ENCODE measurements around the gene KCNQ1OT1. TPM values are rescaled to one million over a fixed set of nuclear protein-coding genes. Genes with fewer than 3 reads are reported as not detected.

KCNQ1OT1 gene
- total and polyA plus RNA-seq, 2 experiments from 2014 or later: 2.3 to 8.8 TPM

GRCh38 chr11:2589538-2589934 lies 110.3 kb downstream of the KCNQ1OT1 start:
- H3K27me3 ChIP-seq: peaks cover 13% of the 10 kb centered on the region
- no peak for DNase-seq (ENCODE audit: low read depth in 1 of 2, low spot score in 1 of 2)
- no peaks in the 10 kb centered on the region for H3K9me3 ChIP-seq (ENCODE audit: low read depth)
- H3K4me1 ChIP-seq (ENCODE audit: low read depth): no peaks in the 10 kb centered on the region
- H3K36me3 ChIP-seq: no peaks in the 10 kb centered on the region
- H3K27ac ChIP-seq: no peak overlapping the region
- TF ChIP-seq, protein P1, sequence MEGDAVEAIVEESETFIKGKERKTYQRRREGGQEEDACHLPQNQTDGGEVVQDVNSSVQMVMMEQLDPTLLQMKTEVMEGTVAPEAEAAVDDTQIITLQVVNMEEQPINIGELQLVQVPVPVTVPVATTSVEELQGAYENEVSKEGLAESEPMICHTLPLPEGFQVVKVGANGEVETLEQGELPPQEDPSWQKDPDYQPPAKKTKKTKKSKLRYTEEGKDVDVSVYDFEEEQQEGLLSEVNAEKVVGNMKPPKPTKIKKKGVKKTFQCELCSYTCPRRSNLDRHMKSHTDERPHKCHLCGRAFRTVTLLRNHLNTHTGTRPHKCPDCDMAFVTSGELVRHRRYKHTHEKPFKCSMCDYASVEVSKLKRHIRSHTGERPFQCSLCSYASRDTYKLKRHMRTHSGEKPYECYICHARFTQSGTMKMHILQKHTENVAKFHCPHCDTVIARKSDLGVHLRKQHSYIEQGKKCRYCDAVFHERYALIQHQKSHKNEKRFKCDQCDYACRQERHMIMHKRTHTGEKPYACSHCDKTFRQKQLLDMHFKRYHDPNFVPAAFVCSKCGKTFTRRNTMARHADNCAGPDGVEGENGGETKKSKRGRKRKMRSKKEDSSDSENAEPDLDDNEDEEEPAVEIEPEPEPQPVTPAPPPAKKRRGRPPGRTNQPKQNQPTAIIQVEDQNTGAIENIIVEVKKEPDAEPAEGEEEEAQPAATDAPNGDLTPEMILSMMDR (IDR thresholded peaks at IDR 0.05; ENCODE audit: low read depth, low read length): no peak
- no peak overlapping the region for H3K4me3 ChIP-seq

DNA sequence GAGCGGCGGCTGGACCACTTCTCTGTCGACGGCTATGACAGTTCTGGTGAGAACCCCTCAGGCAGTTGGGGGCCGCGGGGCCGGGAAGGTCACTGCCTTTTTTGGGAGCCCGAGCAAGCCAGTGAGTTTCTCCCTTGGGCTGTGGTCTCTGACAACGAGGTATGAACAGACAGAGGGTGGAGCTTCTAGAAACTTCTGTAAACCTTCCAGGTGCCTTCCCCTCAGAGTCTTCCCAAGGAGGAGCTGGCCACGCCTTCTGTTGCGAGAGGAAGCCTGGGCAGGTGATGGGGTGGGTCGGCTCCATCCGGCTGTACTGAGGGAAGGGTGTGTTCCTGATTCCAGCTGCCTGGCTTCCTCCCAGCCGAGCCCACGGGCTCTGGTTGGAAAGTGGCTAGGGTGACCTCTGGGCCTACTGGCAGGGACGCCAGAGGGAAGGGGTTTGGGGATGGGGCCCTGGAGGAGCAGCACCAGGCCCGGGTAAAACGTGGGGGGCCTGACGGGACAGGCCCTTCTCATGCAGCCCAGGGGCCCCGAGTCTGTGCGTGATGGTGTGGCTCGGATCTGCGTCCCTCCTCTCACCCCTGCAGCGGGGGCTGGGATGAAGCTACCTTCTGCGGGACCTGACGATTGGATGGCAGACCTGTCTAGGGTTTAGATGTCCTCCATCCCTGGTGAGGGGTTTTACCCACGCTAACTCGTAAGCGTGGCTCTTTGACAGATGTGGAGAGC lies 110.8 kb downstream of the KCNQ1OT1 start:
- Histone ChIP-seq H3K4me1 (ENCODE audit: low read depth) (no peaks in the 10 kb centered on the region), H3K27me3 (peaks cover 13% of the 10 kb centered on the region), H3K9me3 (ENCODE audit: low read depth) (no peaks in the 10 kb centered on the region), H3K27ac (no peak overlapping the region), H3K36me3 (no peaks in the 10 kb centered on the region), H3K4me3 (no peak overlapping the region)
- TF ChIP-seq, protein P1 (IDR thresholded peaks at IDR 0.05; ENCODE audit: low read depth, low read length): no peak
- DNase-seq (ENCODE audit: low read depth in 1 of 2, low spot score in 1 of 2): no peak

DNA sequence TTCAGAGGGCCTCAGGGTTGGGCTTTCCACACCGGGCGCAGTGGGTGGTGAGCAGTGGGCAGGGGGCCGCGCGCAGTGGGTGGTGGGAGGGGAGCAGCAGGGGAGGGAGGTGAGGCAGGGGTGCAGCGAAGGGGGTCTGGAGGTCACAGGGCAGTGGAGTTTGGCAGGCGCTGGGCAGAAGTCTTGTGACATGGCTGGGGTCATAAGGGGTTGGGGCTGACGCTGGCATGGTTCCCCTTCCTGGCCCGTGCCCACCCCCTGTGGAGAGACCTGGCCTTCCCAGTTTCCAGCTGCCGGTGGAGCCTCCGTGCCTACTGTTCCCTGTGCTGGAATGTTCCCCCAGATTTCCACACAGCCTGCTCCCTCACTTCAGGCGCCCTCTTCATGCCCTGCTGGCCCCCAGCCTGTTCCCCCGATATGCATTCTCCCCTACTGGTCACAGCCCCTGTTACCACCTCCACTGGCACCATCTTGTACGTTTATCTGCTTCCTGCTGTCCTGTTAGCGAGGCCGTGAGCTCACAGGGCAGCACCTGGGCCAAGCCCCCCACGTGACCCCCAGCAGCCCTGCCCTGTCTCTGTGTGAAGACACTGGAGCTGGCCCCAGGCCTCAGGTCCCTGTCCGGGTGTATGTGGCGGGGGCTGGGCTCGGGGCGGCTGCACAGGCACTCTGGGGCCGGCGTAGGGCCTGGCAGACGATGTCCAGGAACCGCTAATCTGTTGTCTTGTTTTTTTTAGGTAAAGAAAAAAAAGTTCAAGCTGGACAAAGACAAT lies 111.6 kb downstream of the KCNQ1OT1 start:
- H3K36me3 ChIP-seq: no peaks in the 10 kb centered on the region
- no peaks in the 10 kb centered on the region for H3K4me1 ChIP-seq (ENCODE audit: low read depth)
- no peaks in the 10 kb centered on the region for H3K9me3 ChIP-seq (ENCODE audit: low read depth)
- peaks cover 13% of the 10 kb centered on the region for H3K27me3 ChIP-seq
- no peak overlapping the region for H3K4me3 ChIP-seq
- H3K27ac ChIP-seq: no peak overlapping the region
- no peak for DNase-seq (ENCODE audit: low read depth in 1 of 2, low spot score in 1 of 2)
- TF ChIP-seq, protein P1 (IDR thresholded peaks at IDR 0.05; ENCODE audit: low read depth, low read length): no peak

DNA sequence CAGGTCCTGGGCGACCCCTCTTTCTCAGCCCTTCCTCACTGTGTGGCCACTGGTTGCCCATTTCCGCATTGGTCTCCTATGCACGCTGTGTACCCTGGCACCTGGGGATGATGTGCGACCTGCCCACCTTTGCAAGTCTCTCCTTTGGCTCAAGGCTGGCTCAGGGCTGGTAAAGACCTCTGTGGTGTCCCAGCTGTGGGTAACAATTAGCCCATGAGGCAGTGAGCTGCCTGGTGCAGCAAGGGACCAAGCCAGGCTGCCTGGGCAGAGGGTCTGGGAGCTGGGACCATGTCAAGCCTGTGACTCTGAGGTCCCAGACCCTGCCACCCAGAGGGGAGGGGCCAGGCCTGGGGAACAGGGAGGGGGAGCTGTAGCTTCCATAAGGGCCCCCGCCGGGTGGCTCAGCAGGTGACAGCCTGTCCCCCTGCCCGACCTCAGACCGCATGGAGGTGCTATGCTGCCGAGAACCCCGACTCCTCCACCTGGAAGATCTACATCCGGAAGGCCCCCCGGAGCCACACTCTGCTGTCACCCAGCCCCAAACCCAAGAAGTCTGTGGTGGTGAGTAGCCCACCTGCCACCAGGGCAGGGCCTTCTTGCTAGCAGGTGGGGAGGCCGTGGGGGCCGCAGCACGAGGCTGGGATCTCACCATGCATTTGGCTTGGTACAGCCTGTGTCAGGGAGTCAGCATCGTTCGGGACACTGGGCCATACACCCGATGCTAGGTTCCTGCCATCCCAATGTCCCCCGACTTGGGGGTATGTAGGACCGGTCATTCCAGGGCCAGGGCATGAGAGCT lies 112.5 kb downstream of the KCNQ1OT1 start:
- DNase-seq (ENCODE audit: low read depth in 1 of 2, low spot score in 1 of 2): no peak
- H3K9me3 ChIP-seq (ENCODE audit: low read depth): no peaks in the 10 kb centered on the region
- H3K36me3 ChIP-seq: no peaks in the 10 kb centered on the region
- H3K27ac ChIP-seq: no peak overlapping the region
- peaks cover 7% of the 10 kb centered on the region for H3K27me3 ChIP-seq
- H3K4me3 ChIP-seq: no peak overlapping the region
- TF ChIP-seq, protein P1 (IDR thresholded peaks at IDR 0.05; ENCODE audit: low read depth, low read length): no peak
- no peaks in the 10 kb centered on the region for H3K4me1 ChIP-seq (ENCODE audit: low read depth)

- Histone ChIP-seq H3K27ac (no peak overlapping the region), H3K27me3 (peaks cover 7% of the 10 kb centered on the region), H3K9me3 (ENCODE audit: low read depth) (no peaks in the 10 kb centered on the region), H3K4me3 (no peak overlapping the region), H3K4me1 (ENCODE audit: low read depth) (no peaks in the 10 kb centered on the region), H3K36me3 (no peaks in the 10 kb centered on the region)
- DNase-seq (ENCODE audit: low read depth in 1 of 2, low spot score in 1 of 2): no peak
- TF ChIP-seq, protein P1 (IDR thresholded peaks at IDR 0.05; ENCODE audit: low read depth, low read length): no peak
These were observed 113.0 kb downstream of the KCNQ1OT1 start for GRCh38 chr11:2586793-2587131.

All from cardiac muscle cell (in vitro differentiated cells and primary cell).